Left renal cortex interstitium (tissue), 4 donors: Measurements from ENCODE around the gene FAXDC2. TPM values are rescaled to one million over a fixed set of nuclear protein-coding genes. Genes with fewer than 3 reads are reported as not detected.
"Not testable (repeated sequence)": the region's sequence is repeated elsewhere in the genome, so short reads cannot be mapped to it uniquely, and the experiment has no call there.

Experiments used
- DNase-seq, 4 donors: peaks; one replicate each; pipeline ENCODE4 v3.0.0-alpha.2; 2013; ENCODE audit warnings: low read depth in 4 of 4, low spot score in 2 of 4, missing footprints in 1 of 4
- polyA plus RNA-seq, 4 donors: library from polyadenylated mRNA; unstranded; fragments of 120-200 nt; gene quantifications; one replicate each; pipeline ENCODE4 v1.2.1, GENCODE V29; 2013; ENCODE audit not compliant: insufficient read length in 4 of 4

FAXDC2 gene
- polyA plus RNA-seq, 4 donors, result 33.6 to 47.1 (median 38.5) TPM

DNA sequence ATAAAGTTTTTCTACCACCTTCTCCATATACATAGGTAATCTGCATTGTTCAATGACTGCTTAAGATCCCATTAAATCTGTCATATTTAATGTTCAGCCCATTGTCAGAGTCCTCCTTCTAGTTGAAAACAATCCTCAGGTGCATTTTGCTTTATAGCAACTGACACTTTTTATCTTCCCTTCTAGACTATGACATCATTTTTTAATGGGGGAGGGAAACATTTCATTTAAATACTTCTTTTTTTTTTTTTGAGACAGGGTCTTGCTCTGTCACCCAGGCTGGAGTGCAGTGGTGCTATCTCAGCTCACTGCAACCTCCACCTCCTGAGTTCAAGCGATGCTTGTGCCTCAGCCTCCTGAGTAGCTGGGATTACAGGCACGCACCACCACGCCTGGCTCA, 17.6 kb downstream of the FAXDC2 start:
- DNase-seq, result not testable (repeated sequence)

GRCh38 chr5:154831451-154831850, 19.0 kb downstream of the FAXDC2 start:
- no peak for DNase-seq

DNA sequence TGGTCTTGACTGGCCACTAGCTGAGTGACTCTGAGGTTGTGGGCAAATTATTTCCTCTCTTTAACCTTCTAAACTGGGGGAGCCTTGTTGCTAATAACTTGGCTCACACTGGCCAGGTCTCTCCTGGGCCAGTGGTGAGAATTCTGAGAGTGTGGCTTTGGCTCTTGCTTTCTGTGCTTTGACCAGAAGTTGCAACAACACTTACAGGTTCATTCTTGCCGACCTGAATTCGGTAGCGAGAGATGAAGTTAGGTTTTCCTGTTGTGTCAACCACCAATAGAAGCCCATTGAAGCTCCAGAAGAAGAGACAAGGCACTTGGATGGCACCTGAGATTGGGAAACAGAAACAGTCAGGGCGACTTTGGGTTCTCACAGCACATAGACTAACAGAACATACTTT, 19.8 kb downstream of the FAXDC2 start:
- no peak for DNase-seq

DNA sequence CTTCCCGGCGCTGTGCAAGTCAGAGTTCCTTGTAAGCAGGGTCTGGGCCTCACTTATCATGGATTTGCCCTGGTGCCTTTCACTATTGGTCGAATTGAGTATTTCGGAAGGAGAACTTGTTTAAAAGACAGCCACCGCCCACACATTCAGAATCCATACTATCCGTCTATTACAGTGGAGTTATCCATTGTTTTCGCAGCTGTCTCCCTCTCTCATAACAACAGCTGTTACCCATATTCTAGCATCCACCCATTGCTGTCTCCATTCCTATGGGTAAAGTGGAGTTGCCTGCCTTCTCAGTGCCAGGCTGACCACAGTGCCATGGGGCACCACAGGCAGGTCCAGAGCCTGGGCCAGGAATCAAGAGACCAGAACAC, 20.2 kb downstream of the FAXDC2 start:
- no peak for DNase-seq

DNA sequence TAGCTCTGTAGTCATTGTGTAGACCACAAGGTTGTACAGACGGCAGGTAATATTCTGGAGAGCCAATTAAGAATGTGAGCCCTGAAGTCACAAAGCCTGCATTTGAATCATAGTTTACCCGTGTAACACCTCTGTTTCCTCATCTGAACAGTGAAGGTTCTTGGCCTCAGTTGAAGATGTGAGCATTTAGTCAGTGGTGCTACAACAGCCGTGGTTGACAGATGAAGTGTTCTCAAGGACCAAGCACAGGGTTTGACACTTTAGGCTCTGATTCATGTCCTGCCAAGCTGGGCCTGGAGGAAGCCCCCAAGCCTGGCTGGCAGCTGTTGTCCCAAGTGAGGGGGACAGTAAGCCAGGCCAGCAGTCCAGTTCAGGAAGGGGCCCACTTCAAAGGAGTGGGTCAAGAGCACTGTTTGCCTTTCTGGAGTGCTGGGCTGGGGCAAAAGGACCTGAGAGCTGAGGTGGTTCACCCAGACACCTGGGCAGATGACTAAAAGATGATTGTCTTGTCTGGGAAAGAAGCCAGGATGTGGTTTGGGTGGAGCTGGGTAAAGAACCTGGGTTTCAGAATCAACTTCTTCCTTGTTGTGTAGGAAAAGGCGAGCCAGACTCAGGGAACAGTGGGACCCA, 20.7 kb downstream of the FAXDC2 start:
- no peak for DNase-seq

- no peak for DNase-seq
These were observed 21.2 kb downstream of the FAXDC2 start for GRCh38 chr5:154829181-154829588.

DNA sequence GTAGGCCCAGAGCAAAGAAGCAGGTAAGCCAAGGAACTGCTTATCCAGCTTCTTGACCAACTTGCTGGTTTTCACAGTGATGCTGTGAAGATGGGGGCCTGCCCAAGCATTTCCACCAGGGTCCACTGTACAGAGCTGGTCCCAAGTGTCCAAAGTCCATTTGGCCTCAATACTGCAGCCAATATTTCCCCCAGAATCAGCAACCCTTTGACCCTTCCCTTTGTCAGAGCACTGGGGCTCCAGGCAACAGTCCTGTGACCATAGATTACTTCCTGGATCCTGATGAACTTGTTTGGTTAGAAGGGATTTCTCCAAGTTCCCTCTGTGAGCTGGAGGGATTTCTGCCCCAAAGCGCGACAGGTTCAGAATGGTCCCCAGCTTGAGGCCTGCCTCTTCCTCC, 26.3 kb downstream of the FAXDC2 start:
- no peak for DNase-seq

DNA sequence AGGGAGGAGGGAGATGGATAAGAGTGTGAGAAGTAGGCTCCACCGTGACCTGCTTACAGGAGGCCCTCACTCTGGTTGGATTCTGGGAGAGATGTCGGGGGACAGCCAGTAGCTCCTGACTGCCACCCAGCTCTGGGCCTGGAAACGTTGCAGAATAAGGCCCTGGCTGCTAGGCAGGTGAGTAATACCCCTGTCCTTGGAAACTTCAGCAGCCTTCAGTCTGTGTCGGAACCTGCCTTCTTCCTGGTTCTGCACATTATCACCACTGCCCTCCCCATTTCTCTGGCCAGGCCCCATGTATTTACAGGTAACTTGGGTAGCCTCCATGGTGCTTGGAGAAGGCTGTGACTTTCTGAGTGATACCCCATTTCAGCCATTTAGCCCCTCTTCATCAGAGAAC, 26.8 kb downstream of the FAXDC2 start:
- DNase-seq, result no peak

DNA sequence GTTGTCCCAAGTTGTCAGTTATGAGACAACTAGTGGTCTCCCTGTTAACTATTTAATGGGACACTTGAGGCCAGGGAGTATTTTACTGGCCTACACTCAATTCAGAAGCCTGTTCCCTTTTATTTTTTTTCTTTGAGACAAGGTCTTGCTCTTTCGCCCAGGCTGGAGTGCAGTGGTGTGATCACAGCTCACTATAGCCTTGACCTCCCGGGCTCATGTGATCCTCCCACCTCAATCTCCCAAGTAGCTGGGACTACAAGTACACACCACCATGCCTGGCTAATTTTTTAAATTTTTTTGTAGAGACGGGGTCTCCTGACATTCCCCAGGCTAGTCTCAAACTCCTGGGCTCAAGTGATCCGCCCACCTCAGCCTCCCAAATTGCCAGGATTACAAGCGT, 27.5 kb downstream of the FAXDC2 start:
- DNase-seq, result not testable (repeated sequence)

DNA sequence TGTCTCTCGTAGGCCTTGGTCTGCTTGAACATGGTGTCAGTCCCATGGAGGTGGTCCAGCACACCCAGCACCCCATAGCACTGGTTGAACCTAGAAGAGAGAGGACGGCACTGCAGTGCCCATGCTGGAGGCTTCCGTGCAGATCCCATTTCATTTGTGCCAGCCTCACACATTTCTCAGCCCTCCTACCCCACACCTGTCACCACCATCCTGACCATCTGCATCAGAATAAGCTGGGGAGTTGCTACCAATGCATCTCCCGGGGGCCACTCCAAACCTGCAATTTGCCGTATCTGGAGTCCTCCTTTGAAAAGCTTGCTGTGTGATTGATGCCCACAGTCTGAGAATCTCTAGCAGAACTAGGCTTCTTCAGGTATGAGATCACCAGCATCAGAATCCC, 30.0 kb downstream of the FAXDC2 start:
- DNase-seq, result no peak

DNA sequence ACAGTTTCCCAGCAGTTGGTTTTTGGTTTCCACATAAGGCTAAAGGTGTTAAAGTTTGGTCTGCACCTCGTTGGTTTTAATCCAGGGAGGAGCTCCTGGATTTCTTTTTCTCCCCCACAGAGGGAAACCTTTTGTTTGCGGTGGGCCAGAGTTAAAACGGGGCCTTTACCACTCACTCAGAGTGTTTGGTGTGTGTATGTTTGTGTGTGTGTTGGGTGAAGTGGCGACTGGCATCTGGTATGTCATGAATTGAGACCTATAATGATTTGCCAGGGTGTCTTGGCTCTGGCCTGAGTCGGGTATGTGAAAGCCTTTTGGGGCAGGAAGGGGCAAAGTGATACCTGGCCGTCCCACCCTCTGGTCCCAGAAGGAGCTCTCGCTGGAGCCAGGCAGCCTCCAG, 30.9 kb downstream of the FAXDC2 start:
- no peak for DNase-seq

DNA sequence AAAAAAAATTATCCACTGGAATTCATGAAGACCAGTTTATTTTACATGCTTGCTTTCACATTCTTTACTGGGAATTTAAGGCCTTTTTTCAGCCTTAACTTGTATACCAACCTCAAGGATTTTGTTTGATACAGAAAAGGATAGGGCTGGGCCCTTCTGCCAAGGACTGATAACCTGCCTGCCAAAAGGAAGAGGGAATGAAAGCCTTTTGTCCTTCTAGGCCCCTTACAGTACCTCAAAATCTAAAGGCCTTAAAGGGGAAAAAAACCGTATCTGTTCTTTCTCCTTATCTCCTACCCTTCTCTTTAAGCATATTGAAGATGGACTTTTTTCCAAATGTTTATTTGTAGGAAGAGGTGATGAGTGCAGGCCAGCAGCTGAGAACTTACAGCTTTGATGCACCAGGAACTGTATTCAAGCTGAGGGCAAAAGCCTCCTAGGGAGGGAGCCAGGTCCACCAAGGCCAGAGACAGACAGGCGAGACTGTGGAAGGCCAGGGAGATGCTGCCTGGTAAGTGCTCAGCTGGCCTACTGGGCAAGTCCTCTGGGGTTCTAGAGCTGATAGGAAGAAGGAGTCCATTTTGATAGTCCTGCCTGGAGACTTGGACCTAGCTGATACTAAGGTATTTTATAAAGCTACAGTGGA, 31.8 kb downstream of the FAXDC2 start:
- DNase-seq, result no peak

DNA sequence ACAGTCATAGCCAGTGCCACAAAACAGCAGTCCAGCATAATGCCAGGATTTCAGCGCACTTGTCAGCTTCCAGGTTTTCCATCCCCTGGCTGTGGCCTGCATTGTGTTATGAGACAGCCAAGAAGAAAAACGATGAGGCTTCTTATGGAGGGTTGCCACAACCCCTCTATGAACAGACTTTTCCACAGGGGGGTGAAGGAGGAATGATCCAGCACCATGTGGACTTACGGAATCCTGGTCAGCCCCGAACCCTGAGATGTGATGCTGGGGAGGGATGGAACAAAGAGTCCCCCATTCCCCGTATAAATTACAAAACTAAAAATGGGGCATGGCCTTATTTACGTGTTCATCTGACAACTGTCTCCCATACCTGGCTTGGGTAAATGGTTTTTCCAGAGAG, 32.6 kb downstream of the FAXDC2 start:
- DNase-seq, result no peak

- DNase-seq, result no peak
These were observed 33.4 kb downstream of the FAXDC2 start for GRCh38 chr5:154816891-154817492.

DNA sequence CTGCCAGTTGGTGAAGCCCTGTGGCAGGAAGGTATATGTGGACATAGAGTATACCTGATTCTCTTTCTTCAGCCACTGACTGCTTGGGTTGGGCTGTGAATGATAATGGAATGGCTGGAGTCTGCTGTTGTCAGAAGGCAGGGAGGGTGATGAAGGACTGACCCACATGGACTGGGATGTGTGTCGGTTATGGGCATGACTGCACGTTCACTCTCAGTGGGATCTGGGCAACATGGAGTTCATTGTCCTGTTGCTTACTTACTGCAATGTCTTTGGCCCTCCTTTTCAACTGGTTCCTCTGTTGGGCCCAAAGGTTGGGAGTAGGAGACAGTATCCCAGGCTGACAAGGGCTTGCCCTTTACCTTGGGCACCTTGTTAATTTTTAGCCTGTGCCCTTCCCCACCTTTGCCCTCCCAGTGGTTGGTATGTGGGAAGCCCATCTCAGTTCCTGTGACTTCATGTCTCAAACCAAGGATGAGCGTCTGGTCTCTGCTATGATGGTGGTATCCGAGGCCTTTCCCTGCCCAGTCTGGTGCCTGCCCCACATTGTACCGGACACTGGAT, 34.6 kb downstream of the FAXDC2 start:
- no peak for DNase-seq

- DNase-seq, result no peak
These were observed 35.4 kb downstream of the FAXDC2 start for GRCh38 chr5:154815025-154815424.

DNA sequence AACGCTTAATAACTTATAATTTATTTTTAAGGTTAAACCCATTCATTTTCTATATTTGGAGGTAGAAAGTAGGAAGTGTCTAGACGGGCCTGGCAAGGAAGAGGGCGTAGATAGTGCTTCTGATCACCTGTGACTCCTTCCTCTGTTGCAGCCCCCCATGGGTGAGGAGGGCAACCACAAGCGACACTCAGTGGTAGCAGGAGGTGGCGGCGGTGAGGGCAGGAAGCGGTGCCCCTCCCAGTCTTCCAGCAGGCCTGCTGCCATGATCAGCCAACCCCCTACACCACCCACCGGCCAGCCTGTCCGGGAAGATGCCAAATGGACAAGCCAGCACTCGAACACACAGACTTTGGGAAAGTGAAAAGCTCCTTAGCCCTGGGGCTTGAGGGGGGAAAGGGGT, 36.7 kb downstream of the FAXDC2 start:
- no peak for DNase-seq

- no peak for DNase-seq
These were observed 37.2 kb downstream of the FAXDC2 start for GRCh38 chr5:154813158-154813557.

DNA sequence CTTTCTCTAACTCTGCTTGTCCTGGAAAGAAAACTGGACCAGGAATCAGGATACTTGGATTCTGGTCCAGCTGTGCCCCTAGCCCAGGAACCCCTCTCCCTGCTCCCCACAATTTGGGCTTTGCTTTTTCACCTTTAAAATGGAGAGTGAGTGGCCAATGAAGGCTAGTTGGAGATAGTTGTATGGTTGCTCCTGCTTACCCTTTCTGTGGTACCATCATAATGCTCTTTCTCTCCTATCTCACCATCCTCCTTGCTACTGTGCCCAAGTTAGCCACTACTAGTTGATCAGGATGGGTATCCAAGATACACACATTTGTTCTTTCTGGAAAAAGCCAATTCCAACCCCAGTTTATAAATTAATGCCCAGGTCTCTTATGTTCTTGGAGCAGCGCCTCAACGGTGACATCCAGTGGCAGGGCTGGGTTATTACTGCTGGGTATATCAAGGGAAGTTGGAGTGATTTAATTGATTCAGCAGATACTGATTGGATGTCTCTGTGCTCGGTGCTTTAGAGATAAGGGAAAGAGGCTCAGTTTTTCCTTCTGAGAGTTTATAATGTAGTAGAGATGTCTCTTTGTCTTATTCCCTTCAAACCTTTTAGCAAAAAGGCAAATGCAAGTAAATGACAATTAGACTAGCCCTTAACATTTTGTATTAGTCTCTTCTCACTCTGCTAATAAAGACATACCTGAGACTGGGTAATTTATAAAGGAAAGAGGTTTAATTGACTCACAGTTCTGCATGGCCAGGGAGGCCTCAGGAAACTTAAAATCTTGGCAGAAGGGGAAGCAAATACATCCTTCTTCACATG, 38.5 kb downstream of the FAXDC2 start:
- DNase-seq, result peak; percentile 9 to 28 (median 10)

DNA sequence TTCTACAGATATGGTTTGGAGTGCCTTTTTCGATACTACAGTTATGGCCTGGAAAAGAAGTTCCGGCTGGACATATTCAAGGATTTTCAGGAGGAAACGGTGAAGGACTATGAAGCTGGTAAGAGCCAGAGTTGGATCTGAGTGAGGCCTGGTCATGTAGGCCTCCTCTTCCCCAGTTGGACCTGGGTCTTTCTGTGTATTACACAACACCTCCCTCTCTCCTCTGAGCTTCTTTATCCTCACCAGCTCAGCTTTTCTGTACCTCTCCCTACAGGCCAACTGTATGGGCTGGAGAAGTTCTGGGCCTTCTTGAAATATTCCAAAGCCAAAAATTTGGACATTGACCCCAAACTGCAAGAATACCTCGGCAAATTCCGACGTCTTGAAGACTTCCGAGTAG, 39.2 kb downstream of the FAXDC2 start:
- DNase-seq, result no peak

GRCh38 chr5:154806176-154806575, 44.2 kb downstream of the FAXDC2 start:
- DNase-seq, result no peak
